ENCODE measurements around the gene ADAP1. TPM values are rescaled to one million over a fixed set of nuclear protein-coding genes. Genes with fewer than 3 reads are reported as not detected.

Gene ADAP1
- total RNA-seq, 1 donor from 2014 or later = 5.2 TPM

GRCh38 chr7:892648-893593 is 61.6 kb downstream of the ADAP1 start:
- Mint-ChIP-seq H3K27ac (ENCODE audit: unreplicated experiment) (no peak overlapping the region), H3K36me3 (ENCODE audit: low read depth) (peaks cover 13% of the 10 kb centered on the region), H3K27me3 (ENCODE audit: low read depth) (no peaks in the 10 kb centered on the region), H3K9me3 (no peaks in the 10 kb centered on the region), H3K4me1 (no peaks in the 10 kb centered on the region), H3K4me3 (no peak overlapping the region)
- no peak for DNase-seq (ENCODE audit: low read depth, low spot score)
- no peak for TF ChIP-seq CTCF (conservative IDR thresholded peaks at IDR 0.05)

- no peak for TF ChIP-seq CTCF (conservative IDR thresholded peaks at IDR 0.05)
- H3K36me3 Mint-ChIP-seq (ENCODE audit: low read depth) = peaks cover 13% of the 10 kb centered on the region
Measured at GRCh38 chr7:891805-892204, 62.7 kb downstream of the ADAP1 start.

GRCh38 chr7:891291-891690 is 63.2 kb downstream of the ADAP1 start:
- Mint-ChIP-seq H3K27me3 (ENCODE audit: low read depth) (no peaks in the 10 kb centered on the region), H3K36me3 (ENCODE audit: low read depth) (peaks cover 12% of the 10 kb centered on the region), H3K9me3 (no peaks in the 10 kb centered on the region), H3K4me3 (no peak overlapping the region), H3K27ac (ENCODE audit: unreplicated experiment) (no peak overlapping the region), H3K4me1 (no peaks in the 10 kb centered on the region)
- DNase-seq (ENCODE audit: low read depth, low spot score) = no peak
- TF ChIP-seq CTCF (conservative IDR thresholded peaks at IDR 0.05) = no peak

More at GRCh38 chr7:891805-892204, 62.7 kb downstream of the ADAP1 start:
- Mint-ChIP-seq H3K27me3 (ENCODE audit: low read depth) (no peaks in the 10 kb centered on the region), H3K9me3 (no peaks in the 10 kb centered on the region), H3K4me3 (no peak overlapping the region), H3K4me1 (no peaks in the 10 kb centered on the region), H3K27ac (ENCODE audit: unreplicated experiment) (no peak overlapping the region)
- no peak for DNase-seq (ENCODE audit: low read depth, low spot score)

DNA sequence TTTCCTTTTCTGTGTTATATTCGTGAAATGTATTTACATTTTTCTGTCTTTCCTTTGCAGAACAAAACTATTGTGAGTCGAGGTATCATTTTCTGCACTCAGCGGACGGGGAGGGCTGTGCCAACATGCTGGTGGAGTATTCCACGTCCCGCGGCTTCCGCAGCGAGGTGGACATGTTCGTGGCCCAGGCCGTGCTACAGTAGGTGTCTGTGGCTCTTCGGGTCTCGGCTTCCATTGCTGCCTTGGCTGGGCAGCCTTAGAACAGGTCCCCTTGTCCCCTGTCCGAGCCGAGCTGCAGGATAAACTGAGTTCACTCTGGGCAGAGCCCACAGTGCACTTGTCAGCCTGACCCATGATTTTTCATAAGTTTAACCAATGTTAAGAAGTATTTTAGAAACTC is 63.6 kb downstream of the ADAP1 start:
- no peak overlapping the region for H3K4me3 Mint-ChIP-seq
- no peaks in the 10 kb centered on the region for H3K9me3 Mint-ChIP-seq
- no peaks in the 10 kb centered on the region for H3K4me1 Mint-ChIP-seq
- peaks cover 8% of the 10 kb centered on the region for H3K36me3 Mint-ChIP-seq (ENCODE audit: low read depth)
- H3K27ac Mint-ChIP-seq (ENCODE audit: unreplicated experiment) = no peak overlapping the region
- no peaks in the 10 kb centered on the region for H3K27me3 Mint-ChIP-seq (ENCODE audit: low read depth)
- TF ChIP-seq CTCF (conservative IDR thresholded peaks at IDR 0.05) = no peak
- DNase-seq (ENCODE audit: low read depth, low spot score) = no peak

GRCh38 chr7:889391-889790 is 65.1 kb downstream of the ADAP1 start:
- DNase-seq (ENCODE audit: low read depth, low spot score) = no peak
- H3K4me3 Mint-ChIP-seq = no peak overlapping the region
- no peaks in the 10 kb centered on the region for H3K27me3 Mint-ChIP-seq (ENCODE audit: low read depth)
- no peak for TF ChIP-seq CTCF (conservative IDR thresholded peaks at IDR 0.05)
- no peak overlapping the region for H3K27ac Mint-ChIP-seq (ENCODE audit: unreplicated experiment)
- no peaks in the 10 kb centered on the region for H3K4me1 Mint-ChIP-seq
- no peaks in the 10 kb centered on the region for H3K9me3 Mint-ChIP-seq
- peaks cover 7% of the 10 kb centered on the region for H3K36me3 Mint-ChIP-seq (ENCODE audit: low read depth)
